Measurements from ENCODE around the gene MS4A4A.

The MS4A4A gene

GRCh38 chr11:60305906-60306619 lies 25.6 kb downstream of the MS4A4A start:
- no peak for DNase-seq

GRCh38 chr11:60307507-60308195 lies 27.2 kb downstream of the MS4A4A start:
- DNase-seq = no peak

GRCh38 chr11:60310407-60310998 lies 30.0 kb downstream of the MS4A4A start:
- DNase-seq = no peak

GRCh38 chr11:60314635-60315321 lies 34.3 kb downstream of the MS4A4A start:
- DNase-seq = no peak

GRCh38 chr11:60315871-60316270 lies 35.4 kb downstream of the MS4A4A start:
- no peak for DNase-seq

- no peak for DNase-seq
These were observed 35.9 kb downstream of the MS4A4A start for GRCh38 chr11:60316317-60316716.

- DNase-seq = no peak
These were observed 38.3 kb downstream of the MS4A4A start for GRCh38 chr11:60318726-60319125.

- DNase-seq = no peak
These were observed 40.6 kb downstream of the MS4A4A start for GRCh38 chr11:60321051-60321450.

- no peak for DNase-seq
These were observed 46.5 kb downstream of the MS4A4A start, which contains the start of gene MS4A6E for GRCh38 chr11:60326955-60327354. MS4A6E (plus strand) TSS chr11:60327255; CDS start chr11:60334896, 7,641 bp downstream.

GRCh38 chr11:60328460-60328859 lies 48.0 kb downstream of the MS4A4A start:
- no peak for DNase-seq

- no peak for DNase-seq
These were observed 52.4 kb downstream of the MS4A4A start for GRCh38 chr11:60332846-60333245.

GRCh38 chr11:60334005-60334620 lies 53.6 kb downstream of the MS4A4A start:
- DNase-seq = peak; percentile 57

GRCh38 chr11:60336767-60337391 lies 56.4 kb downstream of the MS4A4A start:
- no peak for DNase-seq

GRCh38 chr11:60338053-60338452 lies 57.6 kb downstream of the MS4A4A start:
- DNase-seq = no peak

- DNase-seq = no peak
These were observed 58.9 kb downstream of the MS4A4A start for GRCh38 chr11:60339356-60339755.

- peak; percentile 54 for DNase-seq
These were observed 62.7 kb downstream of the MS4A4A start for GRCh38 chr11:60343094-60343704.

- DNase-seq = no peak
These were observed 63.7 kb downstream of the MS4A4A start for GRCh38 chr11:60344146-60344545.

GRCh38 chr11:60345489-60345888 lies 65.0 kb downstream of the MS4A4A start:
- peak; percentile 51 for DNase-seq

- no peak for DNase-seq
These were observed 66.8 kb downstream of the MS4A4A start for GRCh38 chr11:60347084-60347797.

GRCh38 chr11:60348116-60348515 lies 67.7 kb downstream of the MS4A4A start:
- no peak for DNase-seq

GRCh38 chr11:60349990-60350389 lies 69.5 kb downstream of the MS4A4A start:
- no peak for DNase-seq

All from hematopoietic multipotent progenitor cell treated with erythropoietin and hydrocortisone succinate and interleukin-3 and kit ligand, for 8 days (in vitro differentiated cells).